HepG2 (cell line): ENCODE results near the gene AGXT. TPM values are rescaled to one million over a fixed set of nuclear protein-coding genes. Genes with fewer than 3 reads are reported as not detected.

Experiments used
- MATR3 ChIP-seq: sonication (generic); formaldehyde crosslinking; IDR thresholded peaks from 2 replicates; pipeline ENCODE4 v1.4.0; 2020; ENCODE audit warnings: missing genetic modification reagents
- MIER3 ChIP-seq: IDR thresholded peaks from 2 replicates; pipeline ENCODE4 v1.6.1; 2016; ENCODE audit warnings: missing compliant biosample characterization, borderline replicate concordance
- MYC ChIP-seq: sonication (generic); formaldehyde crosslinking; IDR thresholded peaks from 2 replicates; pipeline ENCODE4 v1.9.0; 2021; ENCODE audit warnings: missing genetic modification reagents, borderline replicate concordance
- NR2F2 ChIP-seq: IDR thresholded peaks from 2 replicates; pipeline ENCODE4 v1.6.1; 2012; ENCODE audit warnings: low read depth, inconsistent platforms, borderline replicate concordance
- SP5 ChIP-seq: IDR thresholded peaks from 2 replicates; pipeline ENCODE4 v1.6.1; 2016; ENCODE audit warnings: low read depth, borderline replicate concordance
- ZNF234 ChIP-seq: sonication (generic); formaldehyde crosslinking; conservative IDR thresholded peaks from 2 replicates; pipeline ENCODE4 v1.5.1; 2020; ENCODE audit warnings: mild to moderate bottlenecking, missing genetic modification reagents
- polyA plus RNA-seq, 8 experiments: library from polyadenylated mRNA; depleted of rRNA in 3 of 8; stranded (reverse) in 7 of 8; unstranded in 1 of 8; fragments of >200 nt; fragmentation: Illumina TruSeq in 4 of 8; extraction: Trizol in 4 of 8; gene quantifications; 2 replicates each; pipeline versions ENCODE4 v1.2.1 to v1.2.3, GENCODE V29; 2011 to 2016; ENCODE audit warnings: low read depth in 4 of 8, missing spikeins in 1 of 8, mixed read lengths in 1 of 8; ENCODE audit not compliant: insufficient read depth in 1 of 8
- total RNA-seq, 5 experiments: library from RNA; depleted of rRNA; stranded (reverse); fragments of >200 nt; fragmentation: Illumina TruSeq; extraction: Trizol; gene quantifications; 2 replicates each; pipeline ENCODE4 v1.2.3, GENCODE V29; 2016; ENCODE audit warnings: low read depth in 1 of 5
- TF ChIP-seq, protein P1 (sequence below): fragments of 450-650 bp; IDR thresholded peaks from 2 replicates; pipeline ENCODE4 v1.6.1; 2017
- TF ChIP-seq, protein P2 (sequence below): IDR thresholded peaks from 2 replicates; pipeline ENCODE4 v1.6.1; 2016; ENCODE audit warnings: low read depth, missing genetic modification reagents, missing compliant biosample characterization
- TF ChIP-seq, protein P3 (sequence below), 2 experiments: fragments of 450-650 bp in 1 of 2; sonication (generic) in 1 of 2; formaldehyde crosslinking in 1 of 2; IDR thresholded peaks; 2 replicates each; pipeline versions ENCODE4 v1.6.1 to v1.8.0; 2016 to 2022; ENCODE audit warnings: antibody characterized with exemption in 1 of 2, mild to moderate bottlenecking in 1 of 2, missing genetic modification reagents in 1 of 2
- TF ChIP-seq, protein P4 (sequence below): sonication (generic); formaldehyde crosslinking; IDR thresholded peaks from 2 replicates; pipeline ENCODE4 v1.5.1; 2020; ENCODE audit warnings: mild to moderate bottlenecking, moderate library complexity, missing genetic modification reagents

The AGXT gene
- total and polyA plus RNA-seq, 2 of the 13 experiments (the other 11 are each of a cell fraction or from before 2014, with no cell fraction given), result 41.9 to 96.1 TPM

DNA sequence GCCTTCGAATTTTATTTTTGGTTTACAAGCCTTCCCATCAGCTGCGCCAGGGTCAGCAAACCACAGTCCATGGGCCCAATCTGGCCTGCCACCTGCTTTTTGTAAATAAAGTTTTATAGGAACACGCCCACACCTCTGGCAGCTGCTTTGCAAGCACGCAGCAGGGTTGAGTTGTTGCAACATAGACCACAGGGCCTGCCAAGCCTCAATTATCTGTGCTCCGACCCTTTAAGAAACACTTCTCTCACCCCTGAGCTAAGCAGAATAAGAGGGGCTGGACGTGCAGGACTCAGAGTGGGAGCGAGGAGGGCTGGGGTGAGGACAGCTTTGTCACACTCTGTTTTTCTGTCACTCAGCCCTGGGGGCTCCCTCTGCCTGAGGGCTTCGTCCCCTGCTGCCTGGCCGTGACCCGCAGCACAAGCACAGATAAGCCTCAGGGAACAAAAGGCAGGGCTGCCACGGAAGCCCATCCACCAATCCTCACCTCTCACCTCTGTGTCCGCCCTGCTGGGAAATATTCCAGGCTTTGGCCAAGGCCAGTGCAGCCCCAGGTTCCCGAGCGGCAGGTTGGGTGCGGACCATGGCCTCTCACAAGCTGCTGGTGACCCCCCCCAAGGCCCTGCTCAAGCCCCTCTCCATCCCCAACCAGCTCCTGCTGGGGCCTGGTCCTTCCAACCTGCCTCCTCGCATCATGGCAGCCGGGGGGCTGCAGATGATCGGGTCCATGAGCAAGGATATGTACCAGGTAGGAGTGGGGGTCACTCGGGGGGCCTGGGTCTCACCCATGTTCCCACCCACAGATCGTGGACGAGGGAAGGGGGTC lies at the start of gene AGXT (continued):
- TF ChIP-seq, protein P1, sequence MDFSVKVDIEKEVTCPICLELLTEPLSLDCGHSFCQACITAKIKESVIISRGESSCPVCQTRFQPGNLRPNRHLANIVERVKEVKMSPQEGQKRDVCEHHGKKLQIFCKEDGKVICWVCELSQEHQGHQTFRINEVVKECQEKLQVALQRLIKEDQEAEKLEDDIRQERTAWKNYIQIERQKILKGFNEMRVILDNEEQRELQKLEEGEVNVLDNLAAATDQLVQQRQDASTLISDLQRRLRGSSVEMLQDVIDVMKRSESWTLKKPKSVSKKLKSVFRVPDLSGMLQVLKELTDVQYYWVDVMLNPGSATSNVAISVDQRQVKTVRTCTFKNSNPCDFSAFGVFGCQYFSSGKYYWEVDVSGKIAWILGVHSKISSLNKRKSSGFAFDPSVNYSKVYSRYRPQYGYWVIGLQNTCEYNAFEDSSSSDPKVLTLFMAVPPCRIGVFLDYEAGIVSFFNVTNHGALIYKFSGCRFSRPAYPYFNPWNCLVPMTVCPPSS, result no peak
- TF ChIP-seq, protein P2, sequence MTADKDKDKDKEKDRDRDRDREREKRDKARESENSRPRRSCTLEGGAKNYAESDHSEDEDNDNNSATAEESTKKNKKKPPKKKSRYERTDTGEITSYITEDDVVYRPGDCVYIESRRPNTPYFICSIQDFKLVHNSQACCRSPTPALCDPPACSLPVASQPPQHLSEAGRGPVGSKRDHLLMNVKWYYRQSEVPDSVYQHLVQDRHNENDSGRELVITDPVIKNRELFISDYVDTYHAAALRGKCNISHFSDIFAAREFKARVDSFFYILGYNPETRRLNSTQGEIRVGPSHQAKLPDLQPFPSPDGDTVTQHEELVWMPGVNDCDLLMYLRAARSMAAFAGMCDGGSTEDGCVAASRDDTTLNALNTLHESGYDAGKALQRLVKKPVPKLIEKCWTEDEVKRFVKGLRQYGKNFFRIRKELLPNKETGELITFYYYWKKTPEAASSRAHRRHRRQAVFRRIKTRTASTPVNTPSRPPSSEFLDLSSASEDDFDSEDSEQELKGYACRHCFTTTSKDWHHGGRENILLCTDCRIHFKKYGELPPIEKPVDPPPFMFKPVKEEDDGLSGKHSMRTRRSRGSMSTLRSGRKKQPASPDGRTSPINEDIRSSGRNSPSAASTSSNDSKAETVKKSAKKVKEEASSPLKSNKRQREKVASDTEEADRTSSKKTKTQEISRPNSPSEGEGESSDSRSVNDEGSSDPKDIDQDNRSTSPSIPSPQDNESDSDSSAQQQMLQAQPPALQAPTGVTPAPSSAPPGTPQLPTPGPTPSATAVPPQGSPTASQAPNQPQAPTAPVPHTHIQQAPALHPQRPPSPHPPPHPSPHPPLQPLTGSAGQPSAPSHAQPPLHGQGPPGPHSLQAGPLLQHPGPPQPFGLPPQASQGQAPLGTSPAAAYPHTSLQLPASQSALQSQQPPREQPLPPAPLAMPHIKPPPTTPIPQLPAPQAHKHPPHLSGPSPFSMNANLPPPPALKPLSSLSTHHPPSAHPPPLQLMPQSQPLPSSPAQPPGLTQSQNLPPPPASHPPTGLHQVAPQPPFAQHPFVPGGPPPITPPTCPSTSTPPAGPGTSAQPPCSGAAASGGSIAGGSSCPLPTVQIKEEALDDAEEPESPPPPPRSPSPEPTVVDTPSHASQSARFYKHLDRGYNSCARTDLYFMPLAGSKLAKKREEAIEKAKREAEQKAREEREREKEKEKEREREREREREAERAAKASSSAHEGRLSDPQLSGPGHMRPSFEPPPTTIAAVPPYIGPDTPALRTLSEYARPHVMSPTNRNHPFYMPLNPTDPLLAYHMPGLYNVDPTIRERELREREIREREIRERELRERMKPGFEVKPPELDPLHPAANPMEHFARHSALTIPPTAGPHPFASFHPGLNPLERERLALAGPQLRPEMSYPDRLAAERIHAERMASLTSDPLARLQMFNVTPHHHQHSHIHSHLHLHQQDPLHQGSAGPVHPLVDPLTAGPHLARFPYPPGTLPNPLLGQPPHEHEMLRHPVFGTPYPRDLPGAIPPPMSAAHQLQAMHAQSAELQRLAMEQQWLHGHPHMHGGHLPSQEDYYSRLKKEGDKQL, result no peak
- TF ChIP-seq, protein P3, sequence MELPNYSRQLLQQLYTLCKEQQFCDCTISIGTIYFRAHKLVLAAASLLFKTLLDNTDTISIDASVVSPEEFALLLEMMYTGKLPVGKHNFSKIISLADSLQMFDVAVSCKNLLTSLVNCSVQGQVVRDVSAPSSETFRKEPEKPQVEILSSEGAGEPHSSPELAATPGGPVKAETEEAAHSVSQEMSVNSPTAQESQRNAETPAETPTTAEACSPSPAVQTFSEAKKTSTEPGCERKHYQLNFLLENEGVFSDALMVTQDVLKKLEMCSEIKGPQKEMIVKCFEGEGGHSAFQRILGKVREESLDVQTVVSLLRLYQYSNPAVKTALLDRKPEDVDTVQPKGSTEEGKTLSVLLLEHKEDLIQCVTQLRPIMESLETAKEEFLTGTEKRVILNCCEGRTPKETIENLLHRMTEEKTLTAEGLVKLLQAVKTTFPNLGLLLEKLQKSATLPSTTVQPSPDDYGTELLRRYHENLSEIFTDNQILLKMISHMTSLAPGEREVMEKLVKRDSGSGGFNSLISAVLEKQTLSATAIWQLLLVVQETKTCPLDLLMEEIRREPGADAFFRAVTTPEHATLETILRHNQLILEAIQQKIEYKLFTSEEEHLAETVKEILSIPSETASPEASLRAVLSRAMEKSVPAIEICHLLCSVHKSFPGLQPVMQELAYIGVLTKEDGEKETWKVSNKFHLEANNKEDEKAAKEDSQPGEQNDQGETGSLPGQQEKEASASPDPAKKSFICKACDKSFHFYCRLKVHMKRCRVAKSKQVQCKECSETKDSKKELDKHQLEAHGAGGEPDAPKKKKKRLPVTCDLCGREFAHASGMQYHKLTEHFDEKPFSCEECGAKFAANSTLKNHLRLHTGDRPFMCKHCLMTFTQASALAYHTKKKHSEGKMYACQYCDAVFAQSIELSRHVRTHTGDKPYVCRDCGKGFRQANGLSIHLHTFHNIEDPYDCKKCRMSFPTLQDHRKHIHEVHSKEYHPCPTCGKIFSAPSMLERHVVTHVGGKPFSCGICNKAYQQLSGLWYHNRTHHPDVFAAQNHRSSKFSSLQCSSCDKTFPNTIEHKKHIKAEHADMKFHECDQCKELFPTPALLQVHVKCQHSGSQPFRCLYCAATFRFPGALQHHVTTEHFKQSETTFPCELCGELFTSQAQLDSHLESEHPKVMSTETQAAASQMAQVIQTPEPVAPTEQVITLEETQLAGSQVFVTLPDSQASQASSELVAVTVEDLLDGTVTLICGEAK (IDR thresholded peaks at IDR 0.05), result peak; percentile 96
- TF ChIP-seq, protein P3 (CRISPR knock-in tag; IDR thresholded peaks at IDR 0.05), result peak; percentile 100
- TF ChIP-seq MIER3 (CRISPR knock-in tag) (no peak), NR2F2 (no peak; the same call in 1 of the 2 replicates), MYC (CRISPR knock-in tag) (peak; percentile 66; the same call in 1 of the 2 replicates), MATR3 (no peak), SP5 (peak; percentile 50; the same call in 1 of the 2 replicates), ZNF234 (CRISPR knock-in tag) (no peak; the same call in 1 of the 2 replicates)
- TF ChIP-seq, protein P4, sequence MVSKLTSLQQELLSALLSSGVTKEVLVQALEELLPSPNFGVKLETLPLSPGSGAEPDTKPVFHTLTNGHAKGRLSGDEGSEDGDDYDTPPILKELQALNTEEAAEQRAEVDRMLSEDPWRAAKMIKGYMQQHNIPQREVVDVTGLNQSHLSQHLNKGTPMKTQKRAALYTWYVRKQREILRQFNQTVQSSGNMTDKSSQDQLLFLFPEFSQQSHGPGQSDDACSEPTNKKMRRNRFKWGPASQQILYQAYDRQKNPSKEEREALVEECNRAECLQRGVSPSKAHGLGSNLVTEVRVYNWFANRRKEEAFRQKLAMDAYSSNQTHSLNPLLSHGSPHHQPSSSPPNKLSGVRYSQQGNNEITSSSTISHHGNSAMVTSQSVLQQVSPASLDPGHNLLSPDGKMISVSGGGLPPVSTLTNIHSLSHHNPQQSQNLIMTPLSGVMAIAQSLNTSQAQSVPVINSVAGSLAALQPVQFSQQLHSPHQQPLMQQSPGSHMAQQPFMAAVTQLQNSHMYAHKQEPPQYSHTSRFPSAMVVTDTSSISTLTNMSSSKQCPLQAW, result peak; percentile 91
